Right renal cortex interstitium (tissue), 3 donors: ENCODE measurements around the gene FAM241A. TPM values are rescaled to one million over a fixed set of nuclear protein-coding genes. Genes with fewer than 3 reads are reported as not detected.
"Not testable (repeated sequence)": the region's sequence is repeated elsewhere in the genome, so short reads cannot be mapped to it uniquely, and the experiment has no call there.

Experiments
- DNase-seq, 3 donors: peaks; one replicate each; pipeline ENCODE4 v3.0.0-alpha.2; 2013; ENCODE audit warnings: low read depth in 3 of 3, low spot score in 2 of 3
- polyA plus RNA-seq, 3 donors: library from polyadenylated mRNA; unstranded; fragments of 120-200 nt; gene quantifications; one replicate each; pipeline ENCODE4 v1.2.1, GENCODE V29; 2013; ENCODE audit not compliant: insufficient read length in 3 of 3

FAM241A gene
- polyA plus RNA-seq, 3 donors: 1.4 to 1.7 (median 1.6) TPM

- not testable (repeated sequence) for DNase-seq
These were observed 63.2 kb downstream of the FAM241A start for GRCh38 chr4:112208137-112209095.

DNA sequence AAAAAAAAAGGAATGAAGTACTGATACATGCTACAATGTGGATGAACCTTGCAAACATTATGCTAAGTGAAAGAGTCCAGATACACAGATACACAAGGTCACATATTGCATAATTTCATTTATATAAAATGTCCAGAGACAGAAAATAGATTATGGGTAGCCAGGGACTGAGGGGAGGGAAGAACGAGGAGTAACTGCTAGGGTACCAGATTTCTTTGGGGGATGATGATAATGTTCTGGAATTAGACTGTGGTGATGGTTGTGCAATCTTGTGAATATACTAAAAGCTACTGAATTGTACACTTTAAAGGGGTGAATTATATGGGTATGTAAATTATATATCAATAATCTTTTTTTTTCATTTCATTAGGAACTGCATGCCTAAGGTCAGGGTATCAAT is 65.5 kb downstream of the FAM241A start:
- no peak for DNase-seq

GRCh38 chr4:112213091-112213490 is 67.8 kb downstream of the FAM241A start:
- no peak for DNase-seq

- DNase-seq: no peak
These were observed 68.6 kb downstream of the FAM241A start for GRCh38 chr4:112213856-112214255.

DNA sequence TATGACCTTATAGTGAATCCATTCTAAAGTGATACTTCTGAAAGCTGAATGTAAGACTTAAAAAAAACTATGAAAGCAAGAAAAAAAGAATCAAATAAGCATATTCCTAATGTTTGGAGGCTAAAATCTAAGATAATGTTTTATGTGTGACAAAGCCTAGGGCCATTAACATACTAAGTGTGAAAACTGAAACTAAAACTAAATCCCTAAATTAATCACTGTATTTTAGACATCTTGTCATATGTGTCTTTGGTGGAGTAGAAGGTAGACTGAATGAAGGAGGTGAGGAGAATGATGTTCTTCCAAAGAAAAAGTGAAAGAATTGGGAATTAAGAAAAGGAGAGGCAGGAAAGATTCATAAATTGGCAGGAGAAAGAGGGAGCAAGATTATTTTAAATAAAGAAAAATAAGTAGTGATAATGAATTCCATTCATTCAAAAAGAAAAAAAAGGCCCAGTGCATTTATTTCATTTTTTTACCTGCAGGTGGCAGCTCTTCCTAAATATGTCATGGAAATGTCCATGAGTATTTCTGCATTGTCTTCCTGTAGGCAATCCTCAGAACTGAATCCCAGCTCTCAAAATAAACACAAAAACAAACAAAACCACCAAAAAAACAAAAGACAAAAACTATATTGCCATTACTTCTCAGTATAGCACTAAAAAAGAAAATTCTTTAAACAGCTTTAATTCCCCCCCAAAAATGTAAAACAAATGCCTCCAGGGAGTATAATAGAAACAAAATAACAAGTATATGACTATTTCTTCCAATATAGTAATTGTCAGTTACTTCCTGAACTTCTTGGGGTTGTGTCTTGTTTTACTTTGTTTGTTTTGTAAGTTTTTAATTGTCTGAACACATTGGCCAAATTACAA is 69.4 kb downstream of the FAM241A start:
- DNase-seq: no peak

GRCh38 chr4:112219826-112220366 is 74.6 kb downstream of the FAM241A start:
- DNase-seq: no peak

GRCh38 chr4:112222219-112222955 is 77.1 kb downstream of the FAM241A start:
- no peak for DNase-seq

DNA sequence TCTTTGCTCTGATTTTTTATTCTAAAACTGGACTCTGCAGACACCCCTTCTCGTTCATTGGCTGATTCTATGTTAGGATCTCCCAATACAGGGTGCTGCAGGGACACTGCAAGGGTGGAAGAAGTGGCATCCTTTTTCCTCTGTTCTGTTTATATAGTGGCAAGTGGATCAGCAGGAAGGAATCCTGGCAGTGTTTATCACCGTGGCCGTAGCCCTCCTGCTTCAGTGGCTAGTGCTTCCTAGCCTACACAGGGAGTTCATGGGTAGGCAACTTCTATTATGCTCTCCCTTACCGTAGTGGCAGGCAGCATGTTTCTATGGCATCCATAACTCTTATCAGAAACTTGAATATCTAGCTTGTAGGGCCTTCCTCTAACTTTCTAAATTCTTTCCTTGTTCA is 79.9 kb downstream of the FAM241A start:
- no peak for DNase-seq

DNA sequence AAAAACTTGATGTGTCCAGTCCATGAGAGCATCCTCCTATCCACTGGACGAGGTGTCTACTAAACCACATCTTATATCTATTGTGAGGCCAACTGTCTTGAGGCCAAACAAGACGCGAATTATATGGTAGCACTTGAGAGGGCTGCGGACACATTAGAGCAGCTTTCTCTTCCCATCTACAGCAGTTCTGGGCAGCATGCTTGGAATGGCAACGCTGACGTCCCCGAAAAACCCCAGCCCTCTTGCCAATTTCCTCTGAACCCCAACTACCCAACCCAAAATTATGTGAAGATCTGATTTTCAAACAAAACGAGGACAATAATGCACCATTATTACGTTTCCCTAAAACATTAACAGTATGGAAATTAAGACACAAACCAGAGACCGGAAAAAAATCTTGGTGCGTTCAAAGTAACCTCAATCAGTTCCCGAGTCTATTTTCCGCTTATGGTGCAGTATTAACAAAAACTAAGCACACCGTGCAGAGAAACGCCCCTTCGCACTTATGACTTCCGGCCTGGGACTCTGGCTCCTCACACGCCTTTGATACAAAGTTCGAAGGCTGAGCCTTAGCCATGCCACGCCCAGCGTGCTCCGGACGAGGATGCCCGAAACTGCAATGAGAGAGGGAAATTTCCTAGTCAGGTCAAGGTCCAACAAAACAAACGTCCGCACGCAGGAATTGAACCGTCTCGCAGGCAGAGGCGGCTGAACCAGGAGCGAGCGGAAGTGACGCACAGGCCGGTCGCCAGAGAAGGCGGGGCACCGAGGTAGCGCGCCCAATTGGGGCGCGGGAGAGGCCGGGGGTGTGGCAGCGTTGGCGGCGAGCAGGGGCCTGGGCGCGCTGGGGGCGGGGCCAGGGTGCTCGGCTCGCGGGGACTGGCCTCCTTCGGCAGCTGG is 85.9 kb downstream of the FAM241A start:
- DNase-seq: peak; percentile 94 to 96 (median 95)

DNA sequence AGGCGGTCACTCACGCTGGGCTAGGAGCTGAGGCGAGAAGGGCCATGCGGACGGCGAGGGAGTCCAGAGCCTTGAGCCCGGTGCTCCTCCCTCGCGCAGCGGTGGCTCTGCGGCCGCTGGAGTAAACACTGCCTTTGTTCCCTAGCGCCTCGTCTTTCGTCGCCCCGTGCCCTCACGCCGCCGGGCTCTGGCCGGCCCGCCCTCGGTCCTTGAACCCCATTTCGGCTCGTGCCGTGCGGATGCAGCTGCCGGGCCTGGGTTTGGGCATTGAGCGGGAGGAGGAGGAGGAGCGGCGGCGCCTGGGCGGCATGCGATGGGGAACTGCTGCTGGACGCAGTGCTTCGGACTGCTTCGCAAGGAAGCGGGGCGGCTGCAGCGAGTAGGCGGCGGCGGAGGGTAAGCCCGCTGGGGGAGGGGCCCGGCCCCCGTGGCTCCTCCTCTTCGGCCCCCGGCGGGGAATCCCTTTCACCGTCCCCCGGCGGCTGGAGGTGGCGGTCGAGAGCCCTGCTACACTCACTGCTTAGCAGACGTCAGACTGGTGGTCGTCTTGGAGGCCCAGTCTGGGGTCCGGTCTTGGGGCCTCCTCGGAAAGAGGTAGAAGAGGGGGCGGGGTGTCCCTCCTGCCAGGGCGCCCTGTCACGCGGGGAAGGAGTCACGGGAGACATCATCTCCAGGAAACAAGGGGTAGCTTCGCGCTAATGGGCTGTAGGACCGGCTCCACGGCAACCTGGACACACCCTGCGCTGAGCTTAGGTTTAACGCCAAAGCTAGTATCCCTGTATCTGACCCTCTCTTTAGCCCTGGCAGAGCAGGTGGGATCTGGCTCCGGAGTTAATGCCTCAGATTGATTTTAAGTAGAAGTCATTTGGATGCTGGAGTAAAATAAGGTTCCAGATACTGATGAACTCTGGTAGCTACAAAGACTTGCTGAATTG is 86.8 kb downstream of the FAM241A start, which contains the start of gene AP1AR:
Gene AP1AR, plus strand, starts transcription at position 9 of the 935 bp plus-strand sequence. Its CDS starts 305 bp downstream, at position 314.
- peak; percentile 54 to 78 (median 67) for DNase-seq

- DNase-seq: peak; percentile 27 to 52 (median 43)
These were observed 89.8 kb downstream of the FAM241A start for GRCh38 chr4:112234952-112235609.

- DNase-seq: no peak
These were observed 90.8 kb downstream of the FAM241A start for GRCh38 chr4:112236040-112236439.

GRCh38 chr4:112238833-112239232 is 93.6 kb downstream of the FAM241A start:
- no peak for DNase-seq
